ENCODE data around the gene EME1. TPM values are rescaled to one million over a fixed set of nuclear protein-coding genes. Genes with fewer than 3 reads are reported as not detected.
A peak's percentile ranks its signal among the peaks of the same experiment; 100 is the strongest.

Gene EME1
- total and polyA plus RNA-seq, 2 of the 13 experiments (the other 11 are each of a cell fraction or from before 2014, with no cell fraction given) = 20.7 to 24.6 TPM

GRCh38 chr17:50397111-50397918, 24.3 kb downstream of the EME1 start, which contains the start of gene LRRC59 (continued):
- peak; percentile 96 for TF ChIP-seq ZC3H13 (CRISPR knock-in tag; IDR thresholded peaks at IDR 0.05)
- TF ChIP-seq SRF (IDR thresholded peaks at IDR 0.05; ENCODE audit: low read depth, low read length) = no peak
- no peak; the same call in 1 of the 2 replicates for TF ChIP-seq AHDC1 (CRISPR knock-in tag; IDR thresholded peaks at IDR 0.05; ENCODE audit: borderline replicate concordance)
- no peak for TF ChIP-seq ZNF549 (CRISPR knock-in tag; IDR thresholded peaks at IDR 0.05)
- TF ChIP-seq, protein P1, sequence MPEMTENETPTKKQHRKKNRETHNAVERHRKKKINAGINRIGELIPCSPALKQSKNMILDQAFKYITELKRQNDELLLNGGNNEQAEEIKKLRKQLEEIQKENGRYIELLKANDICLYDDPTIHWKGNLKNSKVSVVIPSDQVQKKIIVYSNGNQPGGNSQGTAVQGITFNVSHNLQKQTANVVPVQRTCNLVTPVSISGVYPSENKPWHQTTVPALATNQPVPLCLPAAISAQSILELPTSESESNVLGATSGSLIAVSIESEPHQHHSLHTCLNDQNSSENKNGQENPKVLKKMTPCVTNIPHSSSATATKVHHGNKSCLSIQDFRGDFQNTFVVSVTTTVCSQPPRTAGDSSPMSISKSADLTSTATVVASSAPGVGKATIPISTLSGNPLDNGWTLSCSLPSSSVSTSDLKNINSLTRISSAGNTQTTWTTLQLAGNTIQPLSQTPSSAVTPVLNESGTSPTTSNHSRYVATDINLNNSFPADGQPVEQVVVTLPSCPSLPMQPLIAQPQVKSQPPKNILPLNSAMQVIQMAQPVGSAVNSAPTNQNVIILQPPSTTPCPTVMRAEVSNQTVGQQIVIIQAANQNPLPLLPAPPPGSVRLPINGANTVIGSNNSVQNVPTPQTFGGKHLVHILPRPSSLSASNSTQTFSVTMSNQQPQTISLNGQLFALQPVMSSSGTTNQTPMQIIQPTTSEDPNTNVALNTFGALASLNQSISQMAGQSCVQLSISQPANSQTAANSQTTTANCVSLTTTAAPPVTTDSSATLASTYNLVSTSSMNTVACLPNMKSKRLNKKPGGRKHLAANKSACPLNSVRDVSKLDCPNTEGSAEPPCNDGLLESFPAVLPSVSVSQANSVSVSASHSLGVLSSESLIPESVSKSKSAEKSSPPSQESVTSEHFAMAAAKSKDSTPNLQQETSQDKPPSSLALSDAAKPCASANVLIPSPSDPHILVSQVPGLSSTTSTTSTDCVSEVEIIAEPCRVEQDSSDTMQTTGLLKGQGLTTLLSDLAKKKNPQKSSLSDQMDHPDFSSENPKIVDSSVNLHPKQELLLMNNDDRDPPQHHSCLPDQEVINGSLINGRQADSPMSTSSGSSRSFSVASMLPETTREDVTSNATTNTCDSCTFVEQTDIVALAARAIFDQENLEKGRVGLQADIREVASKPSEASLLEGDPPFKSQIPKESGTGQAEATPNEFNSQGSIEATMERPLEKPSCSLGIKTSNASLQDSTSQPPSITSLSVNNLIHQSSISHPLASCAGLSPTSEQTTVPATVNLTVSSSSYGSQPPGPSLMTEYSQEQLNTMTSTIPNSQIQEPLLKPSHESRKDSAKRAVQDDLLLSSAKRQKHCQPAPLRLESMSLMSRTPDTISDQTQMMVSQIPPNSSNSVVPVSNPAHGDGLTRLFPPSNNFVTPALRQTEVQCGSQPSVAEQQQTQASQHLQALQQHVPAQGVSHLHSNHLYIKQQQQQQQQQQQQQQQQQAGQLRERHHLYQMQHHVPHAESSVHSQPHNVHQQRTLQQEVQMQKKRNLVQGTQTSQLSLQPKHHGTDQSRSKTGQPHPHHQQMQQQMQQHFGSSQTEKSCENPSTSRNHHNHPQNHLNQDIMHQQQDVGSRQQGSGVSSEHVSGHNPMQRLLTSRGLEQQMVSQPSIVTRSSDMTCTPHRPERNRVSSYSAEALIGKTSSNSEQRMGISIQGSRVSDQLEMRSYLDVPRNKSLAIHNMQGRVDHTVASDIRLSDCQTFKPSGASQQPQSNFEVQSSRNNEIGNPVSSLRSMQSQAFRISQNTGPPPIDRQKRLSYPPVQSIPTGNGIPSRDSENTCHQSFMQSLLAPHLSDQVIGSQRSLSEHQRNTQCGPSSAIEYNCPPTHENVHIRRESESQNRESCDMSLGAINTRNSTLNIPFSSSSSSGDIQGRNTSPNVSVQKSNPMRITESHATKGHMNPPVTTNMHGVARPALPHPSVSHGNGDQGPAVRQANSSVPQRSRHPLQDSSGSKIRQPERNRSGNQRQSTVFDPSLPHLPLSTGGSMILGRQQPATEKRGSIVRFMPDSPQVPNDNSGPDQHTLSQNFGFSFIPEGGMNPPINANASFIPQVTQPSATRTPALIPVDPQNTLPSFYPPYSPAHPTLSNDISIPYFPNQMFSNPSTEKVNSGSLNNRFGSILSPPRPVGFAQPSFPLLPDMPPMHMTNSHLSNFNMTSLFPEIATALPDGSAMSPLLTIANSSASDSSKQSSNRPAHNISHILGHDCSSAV (CRISPR knock-in tag; IDR thresholded peaks at IDR 0.05; ENCODE audit: borderline replicate concordance) = peak; percentile 83; the same call in 1 of the 2 replicates
- TF ChIP-seq ETV6 (CRISPR knock-in tag; conservative IDR thresholded peaks at IDR 0.05) = peak; percentile 98
- peak; percentile 90 for TF ChIP-seq SIX4 (CRISPR knock-in tag; IDR thresholded peaks at IDR 0.05)
- peak; percentile 89 for TF ChIP-seq JDP2 (CRISPR knock-in tag; IDR thresholded peaks at IDR 0.05; ENCODE audit: borderline replicate concordance)
- TF ChIP-seq ZNF343 (CRISPR knock-in tag; IDR thresholded peaks at IDR 0.05) = peak; percentile 96
- TF ChIP-seq, protein P2, sequence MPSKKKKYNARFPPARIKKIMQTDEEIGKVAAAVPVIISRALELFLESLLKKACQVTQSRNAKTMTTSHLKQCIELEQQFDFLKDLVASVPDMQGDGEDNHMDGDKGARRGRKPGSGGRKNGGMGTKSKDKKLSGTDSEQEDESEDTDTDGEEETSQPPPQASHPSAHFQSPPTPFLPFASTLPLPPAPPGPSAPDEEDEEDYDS (CRISPR knock-in tag; IDR thresholded peaks at IDR 0.05) = peak; percentile 85
- TF ChIP-seq, protein P3, sequence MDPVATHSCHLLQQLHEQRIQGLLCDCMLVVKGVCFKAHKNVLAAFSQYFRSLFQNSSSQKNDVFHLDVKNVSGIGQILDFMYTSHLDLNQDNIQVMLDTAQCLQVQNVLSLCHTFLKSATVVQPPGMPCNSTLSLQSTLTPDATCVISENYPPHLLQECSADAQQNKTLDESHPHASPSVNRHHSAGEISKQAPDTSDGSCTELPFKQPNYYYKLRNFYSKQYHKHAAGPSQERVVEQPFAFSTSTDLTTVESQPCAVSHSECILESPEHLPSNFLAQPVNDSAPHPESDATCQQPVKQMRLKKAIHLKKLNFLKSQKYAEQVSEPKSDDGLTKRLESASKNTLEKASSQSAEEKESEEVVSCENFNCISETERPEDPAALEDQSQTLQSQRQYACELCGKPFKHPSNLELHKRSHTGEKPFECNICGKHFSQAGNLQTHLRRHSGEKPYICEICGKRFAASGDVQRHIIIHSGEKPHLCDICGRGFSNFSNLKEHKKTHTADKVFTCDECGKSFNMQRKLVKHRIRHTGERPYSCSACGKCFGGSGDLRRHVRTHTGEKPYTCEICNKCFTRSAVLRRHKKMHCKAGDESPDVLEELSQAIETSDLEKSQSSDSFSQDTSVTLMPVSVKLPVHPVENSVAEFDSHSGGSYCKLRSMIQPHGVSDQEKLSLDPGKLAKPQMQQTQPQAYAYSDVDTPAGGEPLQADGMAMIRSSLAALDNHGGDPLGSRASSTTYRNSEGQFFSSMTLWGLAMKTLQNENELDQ (CRISPR knock-in tag; IDR thresholded peaks at IDR 0.05; ENCODE audit: borderline replicate concordance) = peak; percentile 61; the same call in 1 of the 2 replicates
